WI38 (cell line): ENCODE measurements around the gene KDF1.
A peak's percentile ranks its signal among the peaks of the same experiment; 100 is the strongest.
"Not testable (repeated sequence)": the region's sequence is repeated elsewhere in the genome, so short reads cannot be mapped to it uniquely, and the experiment has no call there.

Experiments
- H3K4me3 ChIP-seq: 2 replicates; pipeline ENCODE4 v1.5.1; 2011; ENCODE audit warnings: low read depth, mild to moderate bottlenecking, control low read depth, low read length
- TF ChIP-seq, protein P1 (sequence below): IDR thresholded peaks from 2 replicates; pipeline ENCODE4 v1.5.1; 2012; ENCODE audit warnings: low read depth, mild to moderate bottlenecking, control low read depth, low read length

Gene KDF1

GRCh38 chr1:26993237-26994019 is 33.2 kb upstream of the KDF1 start, which contains the start of gene TRNP1:
Gene TRNP1, plus strand, starts transcription at chr1:26993692. Its CDS starts 95 bp downstream, at chr1:26993787.
- peak within 1 kb of the TSS; percentile 87 for H3K4me3 ChIP-seq
- TF ChIP-seq, protein P1, sequence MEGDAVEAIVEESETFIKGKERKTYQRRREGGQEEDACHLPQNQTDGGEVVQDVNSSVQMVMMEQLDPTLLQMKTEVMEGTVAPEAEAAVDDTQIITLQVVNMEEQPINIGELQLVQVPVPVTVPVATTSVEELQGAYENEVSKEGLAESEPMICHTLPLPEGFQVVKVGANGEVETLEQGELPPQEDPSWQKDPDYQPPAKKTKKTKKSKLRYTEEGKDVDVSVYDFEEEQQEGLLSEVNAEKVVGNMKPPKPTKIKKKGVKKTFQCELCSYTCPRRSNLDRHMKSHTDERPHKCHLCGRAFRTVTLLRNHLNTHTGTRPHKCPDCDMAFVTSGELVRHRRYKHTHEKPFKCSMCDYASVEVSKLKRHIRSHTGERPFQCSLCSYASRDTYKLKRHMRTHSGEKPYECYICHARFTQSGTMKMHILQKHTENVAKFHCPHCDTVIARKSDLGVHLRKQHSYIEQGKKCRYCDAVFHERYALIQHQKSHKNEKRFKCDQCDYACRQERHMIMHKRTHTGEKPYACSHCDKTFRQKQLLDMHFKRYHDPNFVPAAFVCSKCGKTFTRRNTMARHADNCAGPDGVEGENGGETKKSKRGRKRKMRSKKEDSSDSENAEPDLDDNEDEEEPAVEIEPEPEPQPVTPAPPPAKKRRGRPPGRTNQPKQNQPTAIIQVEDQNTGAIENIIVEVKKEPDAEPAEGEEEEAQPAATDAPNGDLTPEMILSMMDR = no peak

DNA sequence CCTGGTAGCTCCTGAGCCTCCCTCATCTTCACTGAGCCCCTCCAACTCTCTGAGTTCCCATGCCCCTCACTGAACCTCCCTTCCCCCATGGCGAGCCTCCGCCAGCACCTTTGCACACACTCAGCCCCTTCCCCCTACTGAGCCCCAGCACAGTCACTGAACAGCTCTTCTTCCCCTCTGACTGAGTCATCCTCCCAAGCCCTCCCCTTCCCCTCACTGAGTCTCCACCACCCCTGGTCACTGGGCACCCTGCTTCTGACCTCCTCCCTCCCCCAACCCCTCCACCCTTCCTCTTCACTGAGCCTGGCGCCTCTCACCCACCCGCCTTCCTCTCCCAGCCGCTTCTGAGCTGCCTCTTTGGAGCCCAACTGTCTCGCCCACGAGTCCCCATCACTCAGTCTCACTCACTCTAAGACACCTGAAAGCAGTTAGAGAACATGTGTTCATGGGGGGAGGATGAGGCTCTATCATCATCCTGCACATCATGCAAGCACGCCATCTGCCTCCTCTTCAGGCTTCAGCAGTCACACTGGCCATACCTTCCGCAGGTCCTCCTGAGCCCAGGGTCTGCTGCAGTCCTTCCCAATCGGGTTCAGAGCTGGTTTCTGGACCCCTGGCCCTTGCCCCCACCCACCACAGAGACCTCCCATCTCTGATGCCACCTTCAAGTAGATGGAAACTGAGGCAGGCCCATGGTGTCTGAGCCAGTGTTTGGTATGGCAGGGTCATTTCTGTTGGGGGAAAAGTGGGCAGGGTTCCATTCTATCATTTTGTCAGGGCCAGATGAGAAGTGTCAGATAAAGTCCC is 31.2 kb upstream of the KDF1 start:
- TF ChIP-seq, protein P1 = no peak
- no peak overlapping the region for H3K4me3 ChIP-seq

DNA sequence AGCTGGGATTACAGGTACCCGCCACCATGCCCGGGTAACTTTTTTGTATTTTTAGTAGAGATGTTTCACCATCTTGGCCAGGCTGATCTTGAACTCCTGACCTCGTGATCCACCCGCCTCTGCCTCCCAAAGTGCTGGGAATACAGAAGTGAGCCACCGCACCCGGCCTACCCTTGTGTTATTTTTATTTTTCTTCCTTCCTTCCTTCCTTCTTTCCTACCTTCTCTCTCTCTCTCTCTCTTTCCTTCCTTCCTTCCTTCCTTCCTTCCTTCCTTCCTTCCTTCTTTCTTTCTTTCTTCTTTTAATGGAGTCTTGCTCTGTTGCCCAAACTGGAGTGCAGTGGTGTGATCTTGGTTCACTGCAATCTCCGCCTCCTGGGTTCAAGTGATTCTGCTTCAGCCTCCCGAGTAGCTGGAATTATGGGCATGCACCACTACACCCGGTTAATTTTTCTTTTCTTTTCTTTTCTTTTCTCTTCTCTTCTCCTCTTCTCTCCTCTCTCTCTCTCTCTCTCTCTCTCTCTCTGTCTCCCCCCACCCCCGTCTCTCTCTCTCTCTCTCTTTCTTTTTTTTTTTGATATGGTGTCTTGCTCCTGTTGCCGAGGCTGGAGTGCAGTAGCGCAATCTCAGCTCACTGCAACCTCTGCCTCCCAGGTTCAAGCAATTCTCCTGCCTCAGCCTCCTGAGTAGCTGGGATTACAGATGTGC is 29.3 kb upstream of the KDF1 start:
- H3K4me3 ChIP-seq = not testable (repeated sequence)

DNA sequence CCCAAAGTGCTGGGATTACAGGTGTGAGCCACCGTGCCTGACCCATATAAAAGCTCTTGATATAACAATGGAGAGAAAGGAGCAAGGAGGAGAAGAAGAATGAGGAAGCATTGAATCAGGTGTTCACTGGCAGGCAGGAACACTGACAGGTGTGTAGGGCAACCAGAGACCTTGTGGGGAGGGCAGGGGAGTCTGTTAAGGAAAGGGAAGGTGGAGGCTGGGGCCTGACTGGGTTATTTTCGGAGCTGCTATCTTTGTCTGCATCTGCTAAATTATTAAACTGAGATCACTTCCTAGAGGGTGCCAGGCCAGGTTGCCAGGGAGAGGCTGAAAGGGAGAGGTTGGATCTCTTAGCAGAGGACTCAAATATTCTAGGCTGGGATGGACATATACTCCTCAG is 26.4 kb upstream of the KDF1 start:
- TF ChIP-seq, protein P1 = no peak
- no peak overlapping the region for H3K4me3 ChIP-seq

DNA sequence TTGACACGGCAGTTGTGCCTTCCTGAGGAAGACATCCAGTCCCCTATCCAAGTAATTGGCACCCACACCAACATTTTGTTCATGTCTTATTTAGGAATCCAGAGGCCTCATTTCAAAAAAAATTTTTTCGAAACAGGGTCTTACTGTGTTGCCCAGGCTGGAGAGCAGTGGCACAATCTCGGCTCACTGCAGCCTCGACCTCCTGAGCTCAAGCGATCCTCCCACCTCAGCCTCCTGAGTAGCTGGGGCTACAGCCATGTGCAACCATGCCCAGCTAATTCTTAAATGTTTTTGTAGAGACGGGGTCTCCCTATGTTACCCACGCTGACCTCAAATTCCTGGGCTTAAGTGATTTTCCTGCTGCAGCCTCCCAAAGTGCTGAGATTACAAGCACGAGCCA is 24.0 kb upstream of the KDF1 start:
- TF ChIP-seq, protein P1 = no peak
- H3K4me3 ChIP-seq = no peak overlapping the region

DNA sequence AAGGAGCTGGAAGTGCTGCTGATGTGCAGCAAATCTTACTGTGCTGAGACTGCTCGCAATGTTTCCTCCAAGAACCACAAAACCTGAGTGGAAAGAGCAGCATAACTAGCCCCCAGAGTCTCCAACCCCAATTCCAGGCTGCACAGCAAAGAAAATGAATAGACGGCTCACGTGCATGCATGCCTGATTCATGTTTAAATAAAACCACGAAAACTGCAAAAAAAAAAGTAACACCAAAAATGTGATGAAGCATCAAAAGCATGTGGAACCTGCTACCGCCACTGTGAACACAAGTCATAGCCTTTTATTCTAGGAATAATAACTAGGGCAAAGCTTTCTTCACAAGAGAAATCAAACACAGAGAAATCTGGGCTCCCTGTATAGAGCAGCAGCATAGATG is 23.6 kb upstream of the KDF1 start:
- TF ChIP-seq, protein P1 = no peak
- no peak overlapping the region for H3K4me3 ChIP-seq

DNA sequence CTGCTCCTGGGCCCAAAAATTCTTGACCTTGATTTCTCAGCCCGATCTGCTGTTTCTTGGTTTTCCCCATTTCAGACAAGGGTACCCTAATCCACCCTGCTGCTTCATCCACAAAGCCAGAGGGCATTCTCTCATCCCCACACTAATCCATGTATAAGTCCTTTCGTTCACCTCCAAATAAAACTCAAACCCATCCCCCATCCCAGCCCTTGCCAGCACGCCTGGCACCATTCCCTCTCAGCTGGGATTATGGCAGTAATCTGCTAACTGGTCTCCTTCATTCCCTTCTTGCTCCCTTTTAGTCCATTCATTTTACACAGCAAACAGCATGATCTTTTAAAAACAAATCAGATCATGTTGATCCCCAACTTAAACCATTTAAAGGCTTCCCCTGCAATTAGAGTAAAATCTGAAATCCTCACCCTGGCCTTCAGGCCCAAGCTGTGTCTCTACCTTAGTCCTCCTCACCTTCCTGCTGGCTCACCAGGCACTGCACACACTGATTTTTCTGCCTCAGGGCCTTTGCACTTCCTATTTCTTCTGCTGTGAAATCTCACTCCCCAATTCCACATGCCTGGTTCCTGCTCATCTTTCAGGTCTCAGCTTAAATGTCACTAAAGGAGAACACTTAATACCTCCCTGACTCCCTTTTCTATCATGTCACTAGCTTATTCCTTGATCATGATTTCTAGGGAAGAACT is 21.0 kb upstream of the KDF1 start:
- TF ChIP-seq, protein P1 = no peak
- H3K4me3 ChIP-seq = no peak overlapping the region
